COLO668 (cell line): ENCODE measurements around the gene VENTX.

Source experiments
- DNase-seq: peaks from one replicate; lab custom pipeline; 2025; ENCODE audit not compliant: unreplicated experiment; lab: John Stamatoyannopoulos, UW

VENTX gene

GRCh38 chr10:133237588-133238465, at the start of gene VENTX:
Gene VENTX (plus strand): TSS chr10:133237855. CDS start chr10:133237915, 60 bp downstream.
- DNase-seq: no peak

- DNase-seq: no peak
Observed at GRCh38 chr10:133187906-133188681, 49.6 kb upstream of the VENTX start.

GRCh38 chr10:133189256-133189655, 48.4 kb upstream of the VENTX start:
- DNase-seq: no peak

- DNase-seq: no peak
Observed at GRCh38 chr10:133189726-133190125, 47.9 kb upstream of the VENTX start.

- DNase-seq: no peak
Observed at GRCh38 chr10:133190225-133190624, 47.4 kb upstream of the VENTX start.

- DNase-seq: no peak
Observed at GRCh38 chr10:133191651-133192050, 46.0 kb upstream of the VENTX start.

GRCh38 chr10:133194151-133194550, 43.5 kb upstream of the VENTX start:
- DNase-seq: no peak

GRCh38 chr10:133195096-133195495, 42.6 kb upstream of the VENTX start:
- DNase-seq: no peak

GRCh38 chr10:133195611-133196010, 42.0 kb upstream of the VENTX start:
- no peak for DNase-seq

- no peak for DNase-seq
Observed at GRCh38 chr10:133196221-133196915, 41.3 kb upstream of the VENTX start.

- DNase-seq: no peak
Observed at GRCh38 chr10:133196936-133197758, 40.5 kb upstream of the VENTX start.

GRCh38 chr10:133197786-133198185, 39.9 kb upstream of the VENTX start:
- DNase-seq: no peak

- no peak for DNase-seq
Observed at GRCh38 chr10:133198206-133198605, 39.4 kb upstream of the VENTX start.

GRCh38 chr10:133198621-133199487, 38.8 kb upstream of the VENTX start:
- DNase-seq: no peak

GRCh38 chr10:133199488-133199885, 38.2 kb upstream of the VENTX start:
- no peak for DNase-seq

GRCh38 chr10:133199992-133200611, 37.6 kb upstream of the VENTX start:
- DNase-seq: no peak

GRCh38 chr10:133200621-133201031, 37.0 kb upstream of the VENTX start:
- no peak for DNase-seq

GRCh38 chr10:133201151-133201947, 36.3 kb upstream of the VENTX start:
- DNase-seq: no peak
